Measurements from ENCODE around the gene TRPM5. TPM values are rescaled to one million over a fixed set of nuclear protein-coding genes. Genes with fewer than 3 reads are reported as not detected.

Gene TRPM5
- total RNA-seq, 1 experiment from 2014 or later: not detected

DNA sequence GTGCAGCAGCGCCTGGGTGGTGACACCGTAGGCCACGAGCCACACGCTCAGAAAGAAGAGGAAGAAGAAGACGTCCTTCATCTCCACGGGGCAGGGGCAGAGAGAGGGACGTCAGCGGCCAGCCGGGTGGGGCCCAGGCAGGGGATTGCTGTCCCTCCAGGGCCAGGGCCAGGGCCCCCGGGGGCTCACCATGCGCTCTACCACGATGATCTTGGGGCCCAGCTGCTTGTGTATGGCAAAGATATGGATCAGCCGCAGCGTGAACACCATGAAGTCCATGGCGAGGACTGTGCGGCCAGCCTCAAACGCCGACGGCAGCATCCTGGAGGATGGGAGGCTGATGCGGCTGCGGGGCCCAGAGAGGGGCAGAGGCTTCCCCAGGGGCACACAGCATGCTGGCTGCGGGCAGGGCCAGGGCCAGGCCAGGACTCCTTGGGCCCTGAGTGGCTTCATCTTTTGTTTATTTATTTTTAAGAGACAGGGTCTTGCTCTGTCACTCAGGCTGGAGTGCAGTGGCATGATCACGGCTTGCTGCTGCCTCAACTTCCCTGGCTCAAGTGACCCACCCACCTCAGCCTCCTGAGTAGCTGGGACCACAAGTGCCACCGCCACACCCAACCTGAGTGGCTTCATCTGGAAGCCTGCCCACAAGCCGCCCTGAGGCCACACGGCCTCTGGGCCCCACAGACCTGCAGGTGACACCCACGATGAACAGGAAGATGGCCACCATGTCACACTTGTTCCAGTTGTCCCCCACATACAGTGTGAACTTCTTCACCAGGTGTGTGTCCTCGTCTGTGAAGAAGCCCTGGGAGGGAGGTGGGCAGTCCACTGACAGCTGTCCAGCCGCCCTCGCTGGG lies 32.6 kb downstream of the TRPM5 start:
- H3K4me1 ChIP-seq (ENCODE audit: insufficient read depth, low read length, poor library complexity, severe bottlenecking): no peaks in the 10 kb centered on the region
- CTCF ChIA-PET: no interaction called here
- POLR2A ChIA-PET (ENCODE audit: low non-redundant PET): no interaction called here
- no peak for TF ChIP-seq EZH2 (IDR thresholded peaks at IDR 0.05; ENCODE audit: borderline replicate concordance, low read depth, low read length, poor library complexity, severe bottlenecking)
- TF ChIP-seq, protein P1, sequence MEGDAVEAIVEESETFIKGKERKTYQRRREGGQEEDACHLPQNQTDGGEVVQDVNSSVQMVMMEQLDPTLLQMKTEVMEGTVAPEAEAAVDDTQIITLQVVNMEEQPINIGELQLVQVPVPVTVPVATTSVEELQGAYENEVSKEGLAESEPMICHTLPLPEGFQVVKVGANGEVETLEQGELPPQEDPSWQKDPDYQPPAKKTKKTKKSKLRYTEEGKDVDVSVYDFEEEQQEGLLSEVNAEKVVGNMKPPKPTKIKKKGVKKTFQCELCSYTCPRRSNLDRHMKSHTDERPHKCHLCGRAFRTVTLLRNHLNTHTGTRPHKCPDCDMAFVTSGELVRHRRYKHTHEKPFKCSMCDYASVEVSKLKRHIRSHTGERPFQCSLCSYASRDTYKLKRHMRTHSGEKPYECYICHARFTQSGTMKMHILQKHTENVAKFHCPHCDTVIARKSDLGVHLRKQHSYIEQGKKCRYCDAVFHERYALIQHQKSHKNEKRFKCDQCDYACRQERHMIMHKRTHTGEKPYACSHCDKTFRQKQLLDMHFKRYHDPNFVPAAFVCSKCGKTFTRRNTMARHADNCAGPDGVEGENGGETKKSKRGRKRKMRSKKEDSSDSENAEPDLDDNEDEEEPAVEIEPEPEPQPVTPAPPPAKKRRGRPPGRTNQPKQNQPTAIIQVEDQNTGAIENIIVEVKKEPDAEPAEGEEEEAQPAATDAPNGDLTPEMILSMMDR (conservative IDR thresholded peaks at IDR 0.05; ENCODE audit: low read depth, low read length): no peak
- H3K4me3 ChIP-seq (ENCODE audit: low read depth, low read length, poor library complexity, severe bottlenecking): no peak overlapping the region
- intact Hi-C loops (cut with micrococcal nuclease; ENCODE audit: unreplicated experiment): no loop called here
- BruUV-seq (replicated peaks): no TSS peak
- no peak overlapping the region for H3K27ac ChIP-seq (ENCODE audit: low read depth, low read length, poor library complexity, severe bottlenecking)
- H3K36me3 ChIP-seq (ENCODE audit: insufficient read depth, low read length, poor library complexity, severe bottlenecking): no peaks in the 10 kb centered on the region
- no peak for DNase-seq (ENCODE audit: low spot score)
- no peaks in the 10 kb centered on the region for H3K27me3 ChIP-seq (replicated peaks; ENCODE audit: insufficient read depth, low read depth, low read length, poor library complexity)
- no peaks in the 10 kb centered on the region for H3K9me3 ChIP-seq (ENCODE audit: low read depth, low read length, poor library complexity, severe bottlenecking)

GRCh38 chr11:2410616-2411015 lies 33.7 kb downstream of the TRPM5 start:
- TF ChIP-seq, protein P1 (conservative IDR thresholded peaks at IDR 0.05; ENCODE audit: low read depth, low read length): no peak
- TF ChIP-seq EZH2 (IDR thresholded peaks at IDR 0.05; ENCODE audit: borderline replicate concordance, low read depth, low read length, poor library complexity, severe bottlenecking): no peak
- Histone ChIP-seq H3K4me1 (ENCODE audit: insufficient read depth, low read length, poor library complexity, severe bottlenecking) (no peaks in the 10 kb centered on the region), H3K36me3 (ENCODE audit: insufficient read depth, low read length, poor library complexity, severe bottlenecking) (no peaks in the 10 kb centered on the region), H3K27ac (ENCODE audit: low read depth, low read length, poor library complexity, severe bottlenecking) (no peak overlapping the region), H3K9me3 (ENCODE audit: low read depth, low read length, poor library complexity, severe bottlenecking) (no peaks in the 10 kb centered on the region), H3K27me3 (replicated peaks; ENCODE audit: insufficient read depth, low read depth, low read length, poor library complexity) (no peaks in the 10 kb centered on the region), H3K4me3 (ENCODE audit: low read depth, low read length, poor library complexity, severe bottlenecking) (no peak overlapping the region)
- ChIA-PET CTCF (interaction anchor here (1.3 kb wide), 1 partner anchor 10 kb away, joined by 3 read pairs; no protein-coding TSS in a partner anchor), POLR2A (ENCODE audit: low non-redundant PET) (no interaction called here)
- no TSS peak for BruUV-seq (replicated peaks)
- intact Hi-C loops (cut with micrococcal nuclease; ENCODE audit: unreplicated experiment): no loop called here
- DNase-seq (ENCODE audit: low spot score): no peak

DNA sequence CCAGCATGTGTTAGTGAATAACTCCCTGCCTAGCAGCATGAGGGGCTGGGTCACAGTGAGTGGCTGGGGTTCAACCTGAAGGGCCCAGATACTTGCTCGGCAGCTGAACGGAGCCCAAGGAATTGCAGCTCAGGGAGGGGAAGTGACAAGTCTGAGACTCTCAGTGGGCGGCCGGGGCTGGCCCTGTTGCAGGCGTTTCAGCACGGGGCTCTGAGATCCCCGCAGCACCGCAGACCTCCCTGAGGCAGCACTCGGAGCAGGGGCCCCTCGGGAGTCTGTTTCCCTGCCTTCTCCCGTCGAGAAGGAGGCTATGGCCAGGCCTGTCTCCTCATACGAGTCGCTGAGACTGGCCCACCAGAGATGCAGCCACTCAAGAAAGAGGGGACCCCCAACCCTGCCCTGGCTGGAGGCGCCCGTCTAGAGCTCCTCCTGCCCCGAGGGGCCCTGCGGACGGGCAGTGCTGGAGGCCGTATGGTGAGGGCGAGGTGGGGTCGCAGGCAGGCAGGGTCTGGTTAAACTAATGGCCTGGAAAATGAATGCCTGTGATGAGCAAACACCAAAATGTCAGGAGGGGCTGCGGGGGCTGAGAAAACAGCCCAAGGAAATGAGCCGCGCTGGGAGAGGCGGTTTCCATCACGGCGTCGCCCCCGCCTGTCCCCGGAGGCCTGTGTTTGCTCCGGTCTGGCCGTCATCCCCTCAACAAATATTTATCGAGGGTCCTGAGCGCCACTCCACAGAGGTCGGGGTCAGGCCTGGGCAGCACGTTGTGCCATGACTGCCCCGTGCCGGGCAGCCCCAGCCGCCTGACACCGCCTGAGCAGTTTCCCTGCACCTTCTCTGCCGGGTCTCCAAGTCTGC lies 34.5 kb downstream of the TRPM5 start:
- Histone ChIP-seq H3K9me3 (ENCODE audit: low read depth, low read length, poor library complexity, severe bottlenecking) (no peaks in the 10 kb centered on the region), H3K27ac (ENCODE audit: low read depth, low read length, poor library complexity, severe bottlenecking) (no peak overlapping the region), H3K4me1 (ENCODE audit: insufficient read depth, low read length, poor library complexity, severe bottlenecking) (no peaks in the 10 kb centered on the region), H3K36me3 (ENCODE audit: insufficient read depth, low read length, poor library complexity, severe bottlenecking) (no peaks in the 10 kb centered on the region), H3K4me3 (ENCODE audit: low read depth, low read length, poor library complexity, severe bottlenecking) (no peak overlapping the region), H3K27me3 (replicated peaks; ENCODE audit: insufficient read depth, low read depth, low read length, poor library complexity) (no peaks in the 10 kb centered on the region)
- CTCF ChIA-PET: interaction anchor here (1.3 kb wide), 1 partner anchor 11 kb away, joined by 3 read pairs; no protein-coding TSS in a partner anchor
- intact Hi-C loops (cut with micrococcal nuclease; ENCODE audit: unreplicated experiment): no loop called here
- TF ChIP-seq, protein P1 (conservative IDR thresholded peaks at IDR 0.05; ENCODE audit: low read depth, low read length): no peak
- no peak for TF ChIP-seq EZH2 (IDR thresholded peaks at IDR 0.05; ENCODE audit: borderline replicate concordance, low read depth, low read length, poor library complexity, severe bottlenecking)
- BruUV-seq (replicated peaks): no TSS peak
- no peak for DNase-seq (ENCODE audit: low spot score)
- POLR2A ChIA-PET (ENCODE audit: low non-redundant PET): interaction anchor here (0.6 kb wide), 1 partner anchor 32 kb away, joined by 4 read pairs; no protein-coding TSS in a partner anchor
